ENCODE measurements around the gene DUSP5. TPM values are rescaled to one million over a fixed set of nuclear protein-coding genes. Genes with fewer than 3 reads are reported as not detected.

The DUSP5 gene
- polyA plus RNA-seq, 3 donors = 2.0 to 65.3 (median 3.9) TPM

DNA sequence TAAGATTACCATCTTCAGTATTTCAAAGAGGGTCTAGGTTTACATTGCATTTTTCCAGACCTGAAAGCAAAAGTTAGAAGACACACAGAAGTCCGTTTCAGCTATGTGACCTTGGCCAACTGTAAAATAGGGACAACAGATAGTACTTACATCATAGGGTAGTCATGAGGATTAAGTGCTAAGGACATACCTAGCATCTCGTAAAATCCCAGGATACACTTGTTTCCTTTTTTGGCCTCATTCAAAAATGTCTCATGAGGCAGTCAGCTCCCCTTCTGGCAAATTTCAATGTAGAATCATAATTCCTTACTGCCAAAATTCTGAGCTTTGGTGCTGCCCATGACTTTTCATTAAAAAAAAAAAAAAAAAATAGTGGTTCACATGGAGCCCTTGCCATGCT lies 6.4 kb upstream of the DUSP5 start:
- H3K36me3 ChIP-seq (replicated peaks in 1 of 2; ENCODE audit: control insufficient read depth in 1 of 2, insufficient read depth in 2 of 2, low read length in 2 of 2) = no peaks in the 10 kb centered on the region
- H3K79me2 ChIP-seq (ENCODE audit: insufficient read depth, low read length) = no peaks in the 10 kb centered on the region
- WGBS (ENCODE audit: insufficient coverage) = 100% methylated on average over 1 of the region's 2 CpGs
- H3K4me1 ChIP-seq (ENCODE audit: control insufficient read depth in 1 of 2, insufficient read depth in 2 of 2, low read length in 2 of 2) = peaks cover 8% of the 10 kb centered on the region in 2 donors
- no peak overlapping the region for H3K27ac ChIP-seq (ENCODE audit: low read depth in 1 of 2, low read length in 2 of 2)
- H3K9me3 ChIP-seq (replicated peaks in 1 of 2; ENCODE audit: control insufficient read depth in 1 of 2, insufficient read depth in 1 of 2, low read length in 2 of 2) = no peaks in the 10 kb centered on the region
- DNase-seq = no peak
- H4K20me1 ChIP-seq (ENCODE audit: insufficient read depth, low read length) = no peaks in the 10 kb centered on the region
- no peak overlapping the region for H3K9ac ChIP-seq (ENCODE audit: insufficient read depth, low read length, poor library complexity, severe bottlenecking)
- no peak overlapping the region for H3K4me3 ChIP-seq (replicated peaks in 1 of 3; ENCODE audit: low read depth in 2 of 3, low read length in 3 of 3)
- Mint-ChIP-seq H3K4me3 (no peak overlapping the region), H3K9me3 (peaks cover 0 to 3% (median 0%) of the 10 kb centered on the region in 7 donors), H3K27me3 (ENCODE audit: low read depth in 3 of 3) (peaks cover 27 to 33% (median 27%) of the 10 kb centered on the region in 3 donors), H3K36me3 (peaks cover 0 to 6% of the 10 kb centered on the region in 2 donors), H3K27ac (peak overlapping the region in 1 of 7 donors; percentile 42), H3K4me1 (peaks cover 22% of the 10 kb centered on the region)
- intact Hi-C loops (cut with micrococcal nuclease) = loop anchor here in 1 of 2 donors (5.0 kb wide), 1 partner anchor 64 kb away; no protein-coding TSS in a partner anchor
- no peak overlapping the region for H2AFZ ChIP-seq (ENCODE audit: insufficient read depth, low read depth, low read length, poor library complexity, severe bottlenecking)
- H3K27me3 ChIP-seq (ENCODE audit: control insufficient read depth in 2 of 2, insufficient read depth in 2 of 2, low read length in 2 of 2) = peaks cover 2 to 10% of the 10 kb centered on the region in 2 donors
- no peak overlapping the region for H3K4me2 ChIP-seq (replicated peaks; ENCODE audit: extremely low read depth, low read length, poor library complexity, severe bottlenecking)
- TF ChIP-seq, protein P1, sequence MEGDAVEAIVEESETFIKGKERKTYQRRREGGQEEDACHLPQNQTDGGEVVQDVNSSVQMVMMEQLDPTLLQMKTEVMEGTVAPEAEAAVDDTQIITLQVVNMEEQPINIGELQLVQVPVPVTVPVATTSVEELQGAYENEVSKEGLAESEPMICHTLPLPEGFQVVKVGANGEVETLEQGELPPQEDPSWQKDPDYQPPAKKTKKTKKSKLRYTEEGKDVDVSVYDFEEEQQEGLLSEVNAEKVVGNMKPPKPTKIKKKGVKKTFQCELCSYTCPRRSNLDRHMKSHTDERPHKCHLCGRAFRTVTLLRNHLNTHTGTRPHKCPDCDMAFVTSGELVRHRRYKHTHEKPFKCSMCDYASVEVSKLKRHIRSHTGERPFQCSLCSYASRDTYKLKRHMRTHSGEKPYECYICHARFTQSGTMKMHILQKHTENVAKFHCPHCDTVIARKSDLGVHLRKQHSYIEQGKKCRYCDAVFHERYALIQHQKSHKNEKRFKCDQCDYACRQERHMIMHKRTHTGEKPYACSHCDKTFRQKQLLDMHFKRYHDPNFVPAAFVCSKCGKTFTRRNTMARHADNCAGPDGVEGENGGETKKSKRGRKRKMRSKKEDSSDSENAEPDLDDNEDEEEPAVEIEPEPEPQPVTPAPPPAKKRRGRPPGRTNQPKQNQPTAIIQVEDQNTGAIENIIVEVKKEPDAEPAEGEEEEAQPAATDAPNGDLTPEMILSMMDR (IDR thresholded peaks at IDR 0.05) = no peak

DNA sequence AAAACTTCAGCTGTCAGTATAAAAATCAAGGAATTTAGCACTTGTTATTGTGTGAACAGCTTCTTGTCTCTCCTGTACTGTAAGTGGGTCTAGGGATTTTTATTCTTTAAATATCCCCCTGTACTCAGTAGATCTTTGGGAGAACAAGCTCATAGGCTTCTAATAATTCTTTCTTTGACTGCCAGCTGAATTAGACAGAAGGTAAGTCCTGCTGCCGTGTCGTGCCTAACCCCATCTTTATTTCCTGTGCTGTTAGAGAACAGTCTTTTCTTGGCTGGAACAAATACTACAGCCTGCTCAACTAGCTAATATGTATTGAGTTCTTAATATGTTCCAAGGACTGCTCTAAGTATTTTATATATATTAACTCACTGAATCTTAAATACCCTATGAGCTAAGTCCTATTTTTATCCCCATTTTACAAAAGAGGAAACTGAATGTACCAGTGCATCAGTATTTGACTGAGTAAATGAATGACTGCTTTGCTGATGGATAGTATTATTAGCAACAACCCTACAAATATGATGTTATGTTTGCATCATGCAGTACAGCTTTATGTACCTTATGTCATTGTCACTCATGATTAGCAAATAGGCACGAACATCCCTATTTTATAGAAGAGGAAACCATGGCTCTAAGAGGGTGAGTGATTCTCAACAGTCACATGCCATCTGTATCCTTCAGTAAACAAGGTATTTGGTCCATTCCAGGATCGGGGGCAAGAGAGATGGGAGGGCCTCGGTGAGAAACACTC lies 5.5 kb upstream of the DUSP5 start:
- DNase-seq = peak; percentile 79 to 89 (median 81)
- no CpG with 5 or more reads among the region's 5 CpGs for WGBS (ENCODE audit: insufficient coverage)
- Histone ChIP-seq H3K4me3 (replicated peaks in 1 of 3; ENCODE audit: low read depth in 2 of 3, low read length in 3 of 3) (no peak overlapping the region), H3K9me3 (replicated peaks in 1 of 2; ENCODE audit: control insufficient read depth in 1 of 2, insufficient read depth in 1 of 2, low read length in 2 of 2) (no peaks in the 10 kb centered on the region), H2AFZ (ENCODE audit: insufficient read depth, low read depth, low read length, poor library complexity, severe bottlenecking) (no peak overlapping the region), H3K79me2 (ENCODE audit: insufficient read depth, low read length) (no peaks in the 10 kb centered on the region), H3K27ac (ENCODE audit: low read depth in 1 of 2, low read length in 2 of 2) (no peak overlapping the region), H3K4me1 (ENCODE audit: control insufficient read depth in 1 of 2, insufficient read depth in 2 of 2, low read length in 2 of 2) (peaks cover 17% of the 10 kb centered on the region in 2 donors), H4K20me1 (ENCODE audit: insufficient read depth, low read length) (no peaks in the 10 kb centered on the region), H3K36me3 (replicated peaks in 1 of 2; ENCODE audit: control insufficient read depth in 1 of 2, insufficient read depth in 2 of 2, low read length in 2 of 2) (no peaks in the 10 kb centered on the region), H3K9ac (ENCODE audit: insufficient read depth, low read length, poor library complexity, severe bottlenecking) (no peak overlapping the region), H3K4me2 (replicated peaks; ENCODE audit: extremely low read depth, low read length, poor library complexity, severe bottlenecking) (no peak overlapping the region), H3K27me3 (ENCODE audit: control insufficient read depth in 2 of 2, insufficient read depth in 2 of 2, low read length in 2 of 2) (peaks cover 2 to 17% of the 10 kb centered on the region in 2 donors)
- Mint-ChIP-seq H3K4me3 (no peak overlapping the region), H3K27me3 (ENCODE audit: low read depth in 3 of 3) (peaks cover 31 to 42% (median 36%) of the 10 kb centered on the region in 3 donors), H3K4me1 (peaks cover 31% of the 10 kb centered on the region), H3K36me3 (peaks cover 0 to 7% of the 10 kb centered on the region in 2 donors), H3K27ac (peak overlapping the region; percentile 15 to 93 (median 84)), H3K9me3 (peaks cover 0 to 4% (median 0%) of the 10 kb centered on the region in 7 donors)
- TF ChIP-seq, protein P1 (IDR thresholded peaks at IDR 0.05) = no peak
- intact Hi-C loops (cut with micrococcal nuclease) = loop anchor here in 1 of 2 donors (5.0 kb wide), 1 partner anchor 65 kb away; no protein-coding TSS in a partner anchor
